GM12875 (cell line): ENCODE results near the gene AKAP13.

Experiments
- H3K4me3 ChIP-seq: one replicate; pipeline ENCODE4 v1.5.1; 2011; ENCODE audit warnings: low read depth, low read length, control low read depth
- CTCF ChIP-seq: IDR thresholded peaks from 2 replicates; pipeline ENCODE4 v1.5.1; 2011; ENCODE audit warnings: low read depth, mild to moderate bottlenecking, control low read depth, inconsistent platforms, low read length, moderate library complexity, borderline replicate concordance; ENCODE audit not compliant: insufficient read depth

AKAP13 gene

GRCh38 chr15:85603160-85603559 is 222.8 kb downstream of the AKAP13 start:
- TF ChIP-seq CTCF = no peak
- H3K4me3 ChIP-seq = no peak overlapping the region

GRCh38 chr15:85603703-85604102 is 223.3 kb downstream of the AKAP13 start:
- no peak overlapping the region for H3K4me3 ChIP-seq
- TF ChIP-seq CTCF = no peak

GRCh38 chr15:85604194-85604593 is 223.8 kb downstream of the AKAP13 start:
- no peak overlapping the region for H3K4me3 ChIP-seq
- TF ChIP-seq CTCF = no peak

GRCh38 chr15:85606738-85607137 is 226.3 kb downstream of the AKAP13 start:
- H3K4me3 ChIP-seq = no peak overlapping the region
- TF ChIP-seq CTCF = no peak

- TF ChIP-seq CTCF = no peak
- H3K4me3 ChIP-seq = no peak overlapping the region
Observed at GRCh38 chr15:85607141-85607806, 226.9 kb downstream of the AKAP13 start.

- TF ChIP-seq CTCF = no peak
- no peak overlapping the region for H3K4me3 ChIP-seq
Observed at GRCh38 chr15:85607842-85608241, 227.4 kb downstream of the AKAP13 start.

GRCh38 chr15:85609492-85609891 is 229.1 kb downstream of the AKAP13 start:
- no peak for TF ChIP-seq CTCF
- no peak overlapping the region for H3K4me3 ChIP-seq
